ENCODE data around the gene ANTXR1.

ANTXR1 gene
- 0 to 0.07 reads per million in 2 donors for total RNA-seq

- no peak for DNase-seq
These were observed at the start of gene ANTXR1 for GRCh38 chr2:69013142-69013839. Gene ANTXR1 (plus strand): TSS chr2:69013179. CDS start chr2:69013500, 321 bp downstream.

- no peak for DNase-seq
These were observed 48.7 kb upstream of the ANTXR1 start for GRCh38 chr2:68964282-68964681.

GRCh38 chr2:68968221-68968620, 44.8 kb upstream of the ANTXR1 start:
- DNase-seq = no peak

GRCh38 chr2:68969736-68970490, 43.1 kb upstream of the ANTXR1 start:
- no peak for DNase-seq

- no peak for DNase-seq
These were observed 42.3 kb upstream of the ANTXR1 start for GRCh38 chr2:68970566-68971265.

GRCh38 chr2:68971591-68972231, 41.3 kb upstream of the ANTXR1 start:
- DNase-seq = no peak

- DNase-seq = no peak
These were observed 38.7 kb upstream of the ANTXR1 start, which contains the start of gene GKN1 for GRCh38 chr2:68974251-68974650. Gene GKN1 (plus strand): TSS chr2:68974636. CDS start chr2:68974678, 42 bp downstream.

- DNase-seq = no peak
These were observed 37.9 kb upstream of the ANTXR1 start for GRCh38 chr2:68974946-68975665.

- no peak for DNase-seq
These were observed 37.1 kb upstream of the ANTXR1 start for GRCh38 chr2:68975844-68976243.

GRCh38 chr2:68977453-68977852, 35.5 kb upstream of the ANTXR1 start:
- no peak for DNase-seq

GRCh38 chr2:68978098-68978497, 34.9 kb upstream of the ANTXR1 start:
- no peak for DNase-seq

GRCh38 chr2:68980956-68981355, 32.0 kb upstream of the ANTXR1 start:
- DNase-seq = no peak

GRCh38 chr2:68987021-68987503, 25.9 kb upstream of the ANTXR1 start:
- no peak for DNase-seq

- DNase-seq = no peak
These were observed 23.9 kb upstream of the ANTXR1 start for GRCh38 chr2:68989035-68989434.

GRCh38 chr2:68992341-68992740, 20.6 kb upstream of the ANTXR1 start:
- no peak for DNase-seq

- DNase-seq = no peak
These were observed 20.0 kb upstream of the ANTXR1 start for GRCh38 chr2:68992933-68993332.

- DNase-seq = no peak
These were observed 19.3 kb upstream of the ANTXR1 start for GRCh38 chr2:68993660-68994059.

- DNase-seq = no peak
These were observed 18.1 kb upstream of the ANTXR1 start for GRCh38 chr2:68994864-68995263.

- DNase-seq = no peak
These were observed 17.1 kb upstream of the ANTXR1 start for GRCh38 chr2:68995916-68996315.

GRCh38 chr2:68997401-68997800, 15.6 kb upstream of the ANTXR1 start:
- DNase-seq = no peak

GRCh38 chr2:69001879-69002278, 11.1 kb upstream of the ANTXR1 start:
- DNase-seq = no peak

- no peak for DNase-seq
These were observed 9.2 kb upstream of the ANTXR1 start for GRCh38 chr2:69003731-69004130.
